NK-92 treated with Interleukin-12 subunit alpha and Interleukin-12 subunit beta, amount 100 ng/mL, for 24 hours (cell line): ENCODE measurements around the gene RAPGEFL1.
A peak's percentile ranks its signal among the peaks of the same experiment; 100 is the strongest.
"Not testable (repeated sequence)": the region's sequence is repeated elsewhere in the genome, so short reads cannot be mapped to it uniquely, and the experiment has no call there.

Experiments
- DNase-seq: peaks from one replicate; lab custom pipeline; 2025; lab: John Stamatoyannopoulos, UW

RAPGEFL1 gene

GRCh38 chr17:40209404-40210093, 32.3 kb downstream of the RAPGEFL1 start:
- DNase-seq = no peak

- not testable (repeated sequence) for DNase-seq
These were observed 36.6 kb downstream of the RAPGEFL1 start for GRCh38 chr17:40213914-40214313.

- no peak for DNase-seq
These were observed 40.9 kb downstream of the RAPGEFL1 start for GRCh38 chr17:40218006-40218739.

- peak; percentile 93 for DNase-seq
These were observed 41.7 kb downstream of the RAPGEFL1 start, which contains the start of gene WIPF2 for GRCh38 chr17:40218740-40219593. TSS of gene WIPF2 (plus strand) at chr17:40219304. CDS start at chr17:40256460, 37,156 bp downstream.

GRCh38 chr17:40219594-40220338, 42.5 kb downstream of the RAPGEFL1 start:
- DNase-seq = peak; percentile 62

GRCh38 chr17:40224718-40225550, 47.7 kb downstream of the RAPGEFL1 start:
- no peak for DNase-seq

GRCh38 chr17:40229146-40229545, 51.9 kb downstream of the RAPGEFL1 start:
- not testable (repeated sequence) for DNase-seq

GRCh38 chr17:40230670-40231069, 53.4 kb downstream of the RAPGEFL1 start:
- DNase-seq = no peak

- DNase-seq = not testable (repeated sequence)
These were observed 54.7 kb downstream of the RAPGEFL1 start for GRCh38 chr17:40231928-40232327.

- no peak for DNase-seq
These were observed 64.1 kb downstream of the RAPGEFL1 start for GRCh38 chr17:40241252-40241834.

- no peak for DNase-seq
These were observed 65.5 kb downstream of the RAPGEFL1 start for GRCh38 chr17:40242774-40243173.

- DNase-seq = no peak
These were observed 66.5 kb downstream of the RAPGEFL1 start for GRCh38 chr17:40243761-40244160.

GRCh38 chr17:40244255-40244654, 67.0 kb downstream of the RAPGEFL1 start:
- DNase-seq = no peak
